Astrocyte of the cerebellum (primary cell): ENCODE data around the gene KIF16B.

ENCODE experiments used
- DNase-seq: peaks from one replicate; pipeline ENCODE4 v3.0.0-alpha.2; 2011; ENCODE audit warnings: low read depth
- H3K4me3 ChIP-seq: 2 replicates; pipeline ENCODE4 v1.5.1; 2011; ENCODE audit warnings: mild to moderate bottlenecking, low read depth, low read length, moderate library complexity
- CTCF ChIP-seq: IDR thresholded peaks from 2 replicates; pipeline ENCODE4 v1.5.1; 2012; ENCODE audit warnings: low read length, low read depth, moderate library complexity, mild to moderate bottlenecking; ENCODE audit errors: missing control alignments
- in situ Hi-C: cut with HindIII; loops from 2 replicates; pipeline ENCODE4 v1.10.0; 2017; ENCODE audit warnings: low sequenced_read_pairs

KIF16B gene

GRCh38 chr20:16272780-16273360, 300.4 kb downstream of the KIF16B start:
- in situ Hi-C loops, result no loop called here
- no peak for TF ChIP-seq CTCF
- no peak for DNase-seq
- H3K4me3 ChIP-seq, result no peak overlapping the region

- H3K4me3 ChIP-seq, result no peak overlapping the region
- in situ Hi-C loops, result no loop called here
- DNase-seq, result no peak
- no peak for TF ChIP-seq CTCF
Observed at GRCh38 chr20:16271450-16271849, 301.8 kb downstream of the KIF16B start.

GRCh38 chr20:16270989-16271388, 302.3 kb downstream of the KIF16B start:
- in situ Hi-C loops, result no loop called here
- DNase-seq, result no peak
- TF ChIP-seq CTCF, result no peak
- no peak overlapping the region for H3K4me3 ChIP-seq

GRCh38 chr20:16270314-16270931, 302.8 kb downstream of the KIF16B start:
- in situ Hi-C loops, result no loop called here
- TF ChIP-seq CTCF, result no peak
- H3K4me3 ChIP-seq, result no peak overlapping the region
- DNase-seq, result no peak

GRCh38 chr20:16267526-16267925, 305.7 kb downstream of the KIF16B start:
- TF ChIP-seq CTCF, result no peak
- in situ Hi-C loops, result no loop called here
- H3K4me3 ChIP-seq, result no peak overlapping the region
- no peak for DNase-seq

GRCh38 chr20:16265334-16265733, 307.9 kb downstream of the KIF16B start:
- DNase-seq, result no peak
- TF ChIP-seq CTCF, result no peak
- in situ Hi-C loops, result no loop called here
- H3K4me3 ChIP-seq, result no peak overlapping the region
